Measurements from ENCODE around the gene CDYL.

DNA sequence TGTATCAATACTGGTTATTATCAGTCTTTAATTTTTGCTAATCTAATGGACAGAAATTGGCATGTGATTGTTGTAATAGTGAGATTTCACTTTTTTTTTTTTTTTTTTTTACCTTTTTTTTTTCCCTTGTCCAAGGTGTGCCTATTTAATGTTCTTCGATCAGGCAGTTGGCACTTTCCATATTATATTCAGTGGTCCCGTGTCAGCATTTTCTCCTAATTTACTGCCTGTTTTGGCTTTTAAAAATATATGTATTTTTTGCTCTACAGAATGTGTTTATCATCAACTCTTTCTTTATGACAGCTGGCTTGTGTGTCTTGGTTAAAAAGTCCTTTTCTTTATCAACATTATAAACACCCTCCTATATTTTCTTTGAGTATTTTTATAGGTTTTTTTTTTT, 39.4 kb downstream of the CDYL start:
- TF ChIP-seq, protein P1, sequence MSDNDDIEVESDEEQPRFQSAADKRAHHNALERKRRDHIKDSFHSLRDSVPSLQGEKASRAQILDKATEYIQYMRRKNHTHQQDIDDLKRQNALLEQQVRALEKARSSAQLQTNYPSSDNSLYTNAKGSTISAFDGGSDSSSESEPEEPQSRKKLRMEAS (IDR thresholded peaks at IDR 0.05): no peak
- TF ChIP-seq YY1 (IDR thresholded peaks at IDR 0.05; ENCODE audit: low read depth) (no peak), TAF1 (IDR thresholded peaks at IDR 0.05; ENCODE audit: low read depth) (no peak), CEBPB (IDR thresholded peaks at IDR 0.05) (no peak), EGR1 (IDR thresholded peaks at IDR 0.05) (no peak), EP300 (IDR thresholded peaks at IDR 0.05; ENCODE audit: borderline replicate concordance) (no peak), ZBTB7A (IDR thresholded peaks at IDR 0.05; ENCODE audit: low read depth) (no peak), FOXM1 (IDR thresholded peaks at IDR 0.05; ENCODE audit: borderline replicate concordance, low read depth) (no peak)
- TF ChIP-seq, protein P2, sequence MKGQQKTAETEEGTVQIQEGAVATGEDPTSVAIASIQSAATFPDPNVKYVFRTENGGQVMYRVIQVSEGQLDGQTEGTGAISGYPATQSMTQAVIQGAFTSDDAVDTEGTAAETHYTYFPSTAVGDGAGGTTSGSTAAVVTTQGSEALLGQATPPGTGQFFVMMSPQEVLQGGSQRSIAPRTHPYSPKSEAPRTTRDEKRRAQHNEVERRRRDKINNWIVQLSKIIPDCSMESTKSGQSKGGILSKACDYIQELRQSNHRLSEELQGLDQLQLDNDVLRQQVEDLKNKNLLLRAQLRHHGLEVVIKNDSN (IDR thresholded peaks at IDR 0.05): no peak

Measured in Ishikawa (cell line).